GM23248 (cell line): ENCODE data around the gene ABCB11.

Experiments
- EZH2 ChIP-seq: fragments of 200-600 bp; sonication (generic); IDR thresholded peaks from 2 replicates; pipeline ENCODE4 v1.6.1; 2018; ENCODE audit warnings: antibody characterized with exemption, mild to moderate bottlenecking; ENCODE audit not compliant: insufficient read depth, poor library complexity, severe bottlenecking
- EZH2phosphoT487 ChIP-seq: fragments of 200-600 bp; sonication (generic); IDR thresholded peaks from 2 replicates; pipeline ENCODE4 v1.6.1; 2018; ENCODE audit warnings: antibody characterized with exemption, moderate library complexity, mild to moderate bottlenecking, low read depth; ENCODE audit not compliant: insufficient read depth

GRCh38 chr2:168981651-168982050, 49.5 kb downstream of the ABCB11 start:
- TF ChIP-seq EZH2: no peak
- no peak for TF ChIP-seq EZH2phosphoT487
